Upper lobe of left lung (tissue), 4 donors: ENCODE data around the gene HJV.

ENCODE experiments used
- EP300 ChIP-seq, 4 donors: sonication (generic); formaldehyde crosslinking; IDR thresholded peaks; one replicate each; pipeline ENCODE4 v1.5.1; 2017; ENCODE audit warnings: antibody characterized with exemption in 4 of 4, control low read depth in 2 of 4
- POLR2A ChIP-seq, 4 donors: fragments of 450-650 bp; IDR thresholded peaks; one replicate each; pipeline ENCODE4 v1.5.1; 2016 to 2017; ENCODE audit warnings: antibody characterized with exemption in 4 of 4, mild to moderate bottlenecking in 2 of 4
- POLR2AphosphoS5 ChIP-seq, 2 donors: sonication (generic); formaldehyde crosslinking; IDR thresholded peaks; one replicate each; pipeline ENCODE4 v1.5.1; 2017; ENCODE audit warnings: antibody characterized with exemption in 2 of 2
- TF ChIP-seq, protein P1 (sequence below), 6 experiments: fragments of 450-650 bp in 4 of 6; fragments of 200-600 bp in 2 of 6; sonication (generic) in 2 of 6; IDR thresholded peaks; one replicate each; pipeline ENCODE4 v1.5.1; 2016 to 2019; ENCODE audit warnings: antibody characterized with exemption in 6 of 6

- TF ChIP-seq, protein P1, sequence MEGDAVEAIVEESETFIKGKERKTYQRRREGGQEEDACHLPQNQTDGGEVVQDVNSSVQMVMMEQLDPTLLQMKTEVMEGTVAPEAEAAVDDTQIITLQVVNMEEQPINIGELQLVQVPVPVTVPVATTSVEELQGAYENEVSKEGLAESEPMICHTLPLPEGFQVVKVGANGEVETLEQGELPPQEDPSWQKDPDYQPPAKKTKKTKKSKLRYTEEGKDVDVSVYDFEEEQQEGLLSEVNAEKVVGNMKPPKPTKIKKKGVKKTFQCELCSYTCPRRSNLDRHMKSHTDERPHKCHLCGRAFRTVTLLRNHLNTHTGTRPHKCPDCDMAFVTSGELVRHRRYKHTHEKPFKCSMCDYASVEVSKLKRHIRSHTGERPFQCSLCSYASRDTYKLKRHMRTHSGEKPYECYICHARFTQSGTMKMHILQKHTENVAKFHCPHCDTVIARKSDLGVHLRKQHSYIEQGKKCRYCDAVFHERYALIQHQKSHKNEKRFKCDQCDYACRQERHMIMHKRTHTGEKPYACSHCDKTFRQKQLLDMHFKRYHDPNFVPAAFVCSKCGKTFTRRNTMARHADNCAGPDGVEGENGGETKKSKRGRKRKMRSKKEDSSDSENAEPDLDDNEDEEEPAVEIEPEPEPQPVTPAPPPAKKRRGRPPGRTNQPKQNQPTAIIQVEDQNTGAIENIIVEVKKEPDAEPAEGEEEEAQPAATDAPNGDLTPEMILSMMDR (IDR thresholded peaks at IDR 0.05), result no peak
- TF ChIP-seq EP300 (IDR thresholded peaks at IDR 0.05) (no peak), POLR2A (IDR thresholded peaks at IDR 0.05) (no peak), POLR2AphosphoS5 (IDR thresholded peaks at IDR 0.05) (no peak)
Measured at GRCh38 chr1:145986551-145986950, 35.0 kb downstream of the HJV start.
